MCF 10A (cell line): ENCODE data around the gene BBS5. TPM values are rescaled to one million over a fixed set of nuclear protein-coding genes. Genes with fewer than 3 reads are reported as not detected.

ENCODE experiments used
- BruUV-seq: library from RNA; stranded (reverse); fragments of 400-500 nt; replicated peaks from 2 replicates; lab custom pipeline; 2021; lab: Mats Ljungman, UMichigan
- CTCF ChIA-PET: fragments of 300-600 bp; sonication (Branson Sonifier 250); formaldehyde crosslinking; extraction: SDS; loops from one replicate; lab custom pipeline; 2021; ENCODE audit warnings: antibody characterized with exemption, inconsistent platforms; lab: Yijun Ruan, JAX
- POLR2A ChIA-PET: fragments of 300-600, 350-650 bp; sonication (Branson Sonifier 250); formaldehyde crosslinking; extraction: SDS; loops from one replicate; lab custom pipeline; 2020; ENCODE audit warnings: antibody characterized with exemption, inconsistent platforms; lab: Yijun Ruan, JAX
- DNase-seq: peaks from one replicate; pipeline ENCODE4 v3.0.0-alpha.2; 2018; ENCODE audit not compliant: unreplicated experiment
- H3K27ac Mint-ChIP-seq: one replicate; pipeline ENCODE4 v1.8.0; 2022; ENCODE audit warnings: mild to moderate bottlenecking, low read depth, mixed read lengths; ENCODE audit not compliant: unreplicated experiment
- H3K27me3 Mint-ChIP-seq: one replicate; pipeline ENCODE4 v1.8.0; 2022; ENCODE audit warnings: mixed read lengths; ENCODE audit not compliant: insufficient read depth, unreplicated experiment
- H3K36me3 Mint-ChIP-seq: one replicate; pipeline ENCODE4 v1.8.0; 2022; ENCODE audit warnings: mild to moderate bottlenecking, moderate library complexity, mixed read lengths; ENCODE audit not compliant: insufficient read depth, unreplicated experiment
- H3K4me1 Mint-ChIP-seq: one replicate; pipeline ENCODE4 v1.8.0; 2022; ENCODE audit warnings: mixed read lengths; ENCODE audit not compliant: insufficient read depth, unreplicated experiment
- H3K4me3 Mint-ChIP-seq: one replicate; pipeline ENCODE4 v1.8.0; 2022; ENCODE audit warnings: mild to moderate bottlenecking, moderate library complexity, mixed read lengths; ENCODE audit not compliant: unreplicated experiment
- H3K9me3 Mint-ChIP-seq: one replicate; pipeline ENCODE4 v1.8.0; 2022; ENCODE audit warnings: mixed read lengths; ENCODE audit not compliant: unreplicated experiment
- intact Hi-C: fragments of 100-400 bp; cut with micrococcal nuclease; formaldehyde crosslinking; loops from 2 replicates; pipeline ENCODE4 v1.14.1; 2022
- total RNA-seq: library from RNA; stranded (reverse); gene quantifications from 2 replicates; pipeline ENCODE4 v1.2.3, GENCODE V29; 2022
- TF ChIP-seq, protein P1 (sequence below): fragments of 200-600 bp; IDR thresholded peaks from one replicate; pipeline ENCODE4 v1.8.0; 2022; ENCODE audit warnings: antibody characterized with exemption, mild to moderate bottlenecking; ENCODE audit not compliant: unreplicated experiment

The BBS5 gene
- total RNA-seq, 1 experiment from 2014 or later, result 9.0 TPM

- no peak overlapping the region for H3K27ac Mint-ChIP-seq
- intact Hi-C loops, result no loop called here
- BruUV-seq, result no TSS peak
- no peaks in the 10 kb centered on the region for H3K4me1 Mint-ChIP-seq
- ChIA-PET POLR2A (interaction anchor here (0.6 to 0.7 kb wide), 2 partner anchors 13 to 344 kb away, joined by 3 read pairs; no protein-coding TSS in a partner anchor), CTCF (interaction anchor here (2.2 kb wide), 1 partner anchor 12 kb away, joined by 12 read pairs; no protein-coding TSS in a partner anchor)
- no peaks in the 10 kb centered on the region for H3K36me3 Mint-ChIP-seq
- TF ChIP-seq, protein P1, sequence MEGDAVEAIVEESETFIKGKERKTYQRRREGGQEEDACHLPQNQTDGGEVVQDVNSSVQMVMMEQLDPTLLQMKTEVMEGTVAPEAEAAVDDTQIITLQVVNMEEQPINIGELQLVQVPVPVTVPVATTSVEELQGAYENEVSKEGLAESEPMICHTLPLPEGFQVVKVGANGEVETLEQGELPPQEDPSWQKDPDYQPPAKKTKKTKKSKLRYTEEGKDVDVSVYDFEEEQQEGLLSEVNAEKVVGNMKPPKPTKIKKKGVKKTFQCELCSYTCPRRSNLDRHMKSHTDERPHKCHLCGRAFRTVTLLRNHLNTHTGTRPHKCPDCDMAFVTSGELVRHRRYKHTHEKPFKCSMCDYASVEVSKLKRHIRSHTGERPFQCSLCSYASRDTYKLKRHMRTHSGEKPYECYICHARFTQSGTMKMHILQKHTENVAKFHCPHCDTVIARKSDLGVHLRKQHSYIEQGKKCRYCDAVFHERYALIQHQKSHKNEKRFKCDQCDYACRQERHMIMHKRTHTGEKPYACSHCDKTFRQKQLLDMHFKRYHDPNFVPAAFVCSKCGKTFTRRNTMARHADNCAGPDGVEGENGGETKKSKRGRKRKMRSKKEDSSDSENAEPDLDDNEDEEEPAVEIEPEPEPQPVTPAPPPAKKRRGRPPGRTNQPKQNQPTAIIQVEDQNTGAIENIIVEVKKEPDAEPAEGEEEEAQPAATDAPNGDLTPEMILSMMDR, result no peak
- peaks cover 99% of the 10 kb centered on the region for H3K27me3 Mint-ChIP-seq
- H3K9me3 Mint-ChIP-seq, result no peaks in the 10 kb centered on the region
- DNase-seq, result no peak
- no peak overlapping the region for H3K4me3 Mint-ChIP-seq
These were observed 39.4 kb upstream of the BBS5 start for GRCh38 chr2:169439900-169440299.

GRCh38 chr2:169446452-169446851, 32.8 kb upstream of the BBS5 start:
- no peak overlapping the region for H3K27ac Mint-ChIP-seq
- no TSS peak for BruUV-seq
- peaks cover 35% of the 10 kb centered on the region for H3K27me3 Mint-ChIP-seq
- CTCF ChIA-PET, result no interaction called here
- H3K4me3 Mint-ChIP-seq, result no peak overlapping the region
- DNase-seq, result no peak
- TF ChIP-seq, protein P1, result no peak
- no peaks in the 10 kb centered on the region for H3K36me3 Mint-ChIP-seq
- no peaks in the 10 kb centered on the region for H3K9me3 Mint-ChIP-seq
- POLR2A ChIA-PET, result interaction anchor here (0.8 kb wide), 1 partner anchor 25 kb away, joined by 3 read pairs; no protein-coding TSS in a partner anchor
- intact Hi-C loops, result no loop called here
- no peaks in the 10 kb centered on the region for H3K4me1 Mint-ChIP-seq

- H3K27ac Mint-ChIP-seq, result no peak overlapping the region
- TF ChIP-seq, protein P1, result no peak
- H3K27me3 Mint-ChIP-seq, result peaks cover 16% of the 10 kb centered on the region
- DNase-seq, result no peak
- intact Hi-C loops, result no loop called here
- POLR2A ChIA-PET, result no interaction called here
- CTCF ChIA-PET, result interaction anchor here (0.7 kb wide), 1 partner anchor 485 kb away, joined by 3 read pairs; no protein-coding TSS in a partner anchor
- H3K4me1 Mint-ChIP-seq, result no peaks in the 10 kb centered on the region
- H3K9me3 Mint-ChIP-seq, result no peaks in the 10 kb centered on the region
- no TSS peak for BruUV-seq
- no peak overlapping the region for H3K4me3 Mint-ChIP-seq
- H3K36me3 Mint-ChIP-seq, result no peaks in the 10 kb centered on the region
These were observed 31.0 kb upstream of the BBS5 start for GRCh38 chr2:169448316-169448715.

GRCh38 chr2:169448865-169449264, 30.4 kb upstream of the BBS5 start:
- ChIA-PET POLR2A (no interaction called here), CTCF (interaction anchor here (0.6 kb wide), 1 partner anchor 450 kb away, joined by 3 read pairs; no protein-coding TSS in a partner anchor)
- intact Hi-C loops, result no loop called here
- no TSS peak for BruUV-seq
- DNase-seq, result no peak
- no peaks in the 10 kb centered on the region for H3K9me3 Mint-ChIP-seq
- peaks cover 16% of the 10 kb centered on the region for H3K27me3 Mint-ChIP-seq
- H3K4me3 Mint-ChIP-seq, result no peak overlapping the region
- H3K4me1 Mint-ChIP-seq, result no peaks in the 10 kb centered on the region
- TF ChIP-seq, protein P1, result no peak
- H3K27ac Mint-ChIP-seq, result no peak overlapping the region
- no peaks in the 10 kb centered on the region for H3K36me3 Mint-ChIP-seq
